Measurements from ENCODE around the gene C2orf80. TPM values are rescaled to one million over a fixed set of nuclear protein-coding genes. Genes with fewer than 3 reads are reported as not detected.
A peak's percentile ranks its signal among the peaks of the same experiment; 100 is the strongest.
"Not testable (repeated sequence)": the region's sequence is repeated elsewhere in the genome, so short reads cannot be mapped to it uniquely, and the experiment has no call there.

The C2orf80 gene
- polyA plus RNA-seq, 1 donor from 2014 or later, result 71.5 TPM

- H3F3A ChIP-seq (ENCODE audit: insufficient read depth, low read length, poor library complexity, severe bottlenecking), result no peaks in the 10 kb centered on the region
- no peak overlapping the region for H3K9ac ChIP-seq (ENCODE audit: low read length)
- no peak overlapping the region for H2AFZ ChIP-seq (ENCODE audit: low read depth, low read length)
- H4K20me1 ChIP-seq (ENCODE audit: insufficient read depth), result no peaks in the 10 kb centered on the region
- H3K79me2 ChIP-seq (replicated peaks; ENCODE audit: insufficient read depth, low read length), result no peaks in the 10 kb centered on the region
- no peak overlapping the region for H3K4me2 ChIP-seq (ENCODE audit: low read length)
- no peaks in the 10 kb centered on the region for H3K9me2 ChIP-seq (ENCODE audit: insufficient read depth, low read length)
- H3K27ac ChIP-seq (ENCODE audit: low read length), result no peak overlapping the region
- no peaks in the 10 kb centered on the region for H3K36me3 ChIP-seq (ENCODE audit: insufficient read depth, low read length)
- no peaks in the 10 kb centered on the region for H3K27me3 ChIP-seq (ENCODE audit: insufficient read depth, low read depth, low read length)
- no peaks in the 10 kb centered on the region for H3K9me3 ChIP-seq (ENCODE audit: low read length)
- TF ChIP-seq EZH2 (IDR thresholded peaks at IDR 0.05; ENCODE audit: borderline replicate concordance, insufficient read depth, low read length, poor library complexity, severe bottlenecking) (no peak), EP300 (conservative IDR thresholded peaks at IDR 0.05; ENCODE audit: poor library complexity, severe bottlenecking) (no peak), TAF1 (IDR thresholded peaks at IDR 0.05; ENCODE audit: low read depth) (no peak), SMC3 (conservative IDR thresholded peaks at IDR 0.05; ENCODE audit: poor library complexity) (no peak), POLR2AphosphoS5 (IDR thresholded peaks at IDR 0.05) (no peak), MXI1 (conservative IDR thresholded peaks at IDR 0.05; ENCODE audit: poor library complexity, severe bottlenecking) (no peak), RAD21 (conservative IDR thresholded peaks at IDR 0.05) (no peak)
- TF ChIP-seq, protein P1, sequence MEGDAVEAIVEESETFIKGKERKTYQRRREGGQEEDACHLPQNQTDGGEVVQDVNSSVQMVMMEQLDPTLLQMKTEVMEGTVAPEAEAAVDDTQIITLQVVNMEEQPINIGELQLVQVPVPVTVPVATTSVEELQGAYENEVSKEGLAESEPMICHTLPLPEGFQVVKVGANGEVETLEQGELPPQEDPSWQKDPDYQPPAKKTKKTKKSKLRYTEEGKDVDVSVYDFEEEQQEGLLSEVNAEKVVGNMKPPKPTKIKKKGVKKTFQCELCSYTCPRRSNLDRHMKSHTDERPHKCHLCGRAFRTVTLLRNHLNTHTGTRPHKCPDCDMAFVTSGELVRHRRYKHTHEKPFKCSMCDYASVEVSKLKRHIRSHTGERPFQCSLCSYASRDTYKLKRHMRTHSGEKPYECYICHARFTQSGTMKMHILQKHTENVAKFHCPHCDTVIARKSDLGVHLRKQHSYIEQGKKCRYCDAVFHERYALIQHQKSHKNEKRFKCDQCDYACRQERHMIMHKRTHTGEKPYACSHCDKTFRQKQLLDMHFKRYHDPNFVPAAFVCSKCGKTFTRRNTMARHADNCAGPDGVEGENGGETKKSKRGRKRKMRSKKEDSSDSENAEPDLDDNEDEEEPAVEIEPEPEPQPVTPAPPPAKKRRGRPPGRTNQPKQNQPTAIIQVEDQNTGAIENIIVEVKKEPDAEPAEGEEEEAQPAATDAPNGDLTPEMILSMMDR (IDR thresholded peaks at IDR 0.05; ENCODE audit: poor library complexity, severe bottlenecking), result no peak
- TF ChIP-seq, protein P2, sequence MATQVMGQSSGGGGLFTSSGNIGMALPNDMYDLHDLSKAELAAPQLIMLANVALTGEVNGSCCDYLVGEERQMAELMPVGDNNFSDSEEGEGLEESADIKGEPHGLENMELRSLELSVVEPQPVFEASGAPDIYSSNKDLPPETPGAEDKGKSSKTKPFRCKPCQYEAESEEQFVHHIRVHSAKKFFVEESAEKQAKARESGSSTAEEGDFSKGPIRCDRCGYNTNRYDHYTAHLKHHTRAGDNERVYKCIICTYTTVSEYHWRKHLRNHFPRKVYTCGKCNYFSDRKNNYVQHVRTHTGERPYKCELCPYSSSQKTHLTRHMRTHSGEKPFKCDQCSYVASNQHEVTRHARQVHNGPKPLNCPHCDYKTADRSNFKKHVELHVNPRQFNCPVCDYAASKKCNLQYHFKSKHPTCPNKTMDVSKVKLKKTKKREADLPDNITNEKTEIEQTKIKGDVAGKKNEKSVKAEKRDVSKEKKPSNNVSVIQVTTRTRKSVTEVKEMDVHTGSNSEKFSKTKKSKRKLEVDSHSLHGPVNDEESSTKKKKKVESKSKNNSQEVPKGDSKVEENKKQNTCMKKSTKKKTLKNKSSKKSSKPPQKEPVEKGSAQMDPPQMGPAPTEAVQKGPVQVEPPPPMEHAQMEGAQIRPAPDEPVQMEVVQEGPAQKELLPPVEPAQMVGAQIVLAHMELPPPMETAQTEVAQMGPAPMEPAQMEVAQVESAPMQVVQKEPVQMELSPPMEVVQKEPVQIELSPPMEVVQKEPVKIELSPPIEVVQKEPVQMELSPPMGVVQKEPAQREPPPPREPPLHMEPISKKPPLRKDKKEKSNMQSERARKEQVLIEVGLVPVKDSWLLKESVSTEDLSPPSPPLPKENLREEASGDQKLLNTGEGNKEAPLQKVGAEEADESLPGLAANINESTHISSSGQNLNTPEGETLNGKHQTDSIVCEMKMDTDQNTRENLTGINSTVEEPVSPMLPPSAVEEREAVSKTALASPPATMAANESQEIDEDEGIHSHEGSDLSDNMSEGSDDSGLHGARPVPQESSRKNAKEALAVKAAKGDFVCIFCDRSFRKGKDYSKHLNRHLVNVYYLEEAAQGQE (IDR thresholded peaks at IDR 0.05; ENCODE audit: borderline replicate concordance), result no peak
- no peak overlapping the region for H3K4me3 ChIP-seq (ENCODE audit: low read length)
Measured at GRCh38 chr2:208122248-208122647, 67.6 kb downstream of the C2orf80 start.

DNA sequence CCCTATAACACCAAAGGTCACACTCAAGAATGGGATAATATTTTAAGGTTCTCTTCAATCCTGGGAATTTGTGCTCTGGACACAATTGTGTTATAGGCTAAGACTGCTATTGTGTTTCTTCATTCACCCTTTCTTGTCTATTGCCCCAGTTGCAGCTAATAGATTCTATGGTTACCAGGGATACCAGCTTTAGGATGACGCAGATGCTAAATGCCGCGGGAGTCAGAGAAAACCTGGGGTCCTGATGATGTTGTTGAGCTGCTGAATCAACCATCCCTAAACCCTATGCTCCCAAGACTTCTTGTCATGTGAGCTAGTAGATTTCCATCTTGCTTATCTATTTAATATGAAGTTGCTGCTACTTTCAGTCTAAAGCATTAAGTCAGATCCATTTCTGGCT, 70.9 kb downstream of the C2orf80 start:
- no peaks in the 10 kb centered on the region for H3K9me2 ChIP-seq (ENCODE audit: insufficient read depth, low read length)
- TF ChIP-seq, protein P1 (IDR thresholded peaks at IDR 0.05; ENCODE audit: poor library complexity, severe bottlenecking), result no peak
- TF ChIP-seq MXI1 (conservative IDR thresholded peaks at IDR 0.05; ENCODE audit: poor library complexity, severe bottlenecking) (no peak), RAD21 (conservative IDR thresholded peaks at IDR 0.05) (no peak), TAF1 (IDR thresholded peaks at IDR 0.05; ENCODE audit: low read depth) (no peak), EZH2 (IDR thresholded peaks at IDR 0.05; ENCODE audit: borderline replicate concordance, insufficient read depth, low read length, poor library complexity, severe bottlenecking) (no peak), POLR2AphosphoS5 (IDR thresholded peaks at IDR 0.05) (no peak), SMC3 (conservative IDR thresholded peaks at IDR 0.05; ENCODE audit: poor library complexity) (no peak), EP300 (conservative IDR thresholded peaks at IDR 0.05; ENCODE audit: poor library complexity, severe bottlenecking) (no peak)
- TF ChIP-seq, protein P2 (IDR thresholded peaks at IDR 0.05; ENCODE audit: borderline replicate concordance), result no peak
- peak overlapping the region; percentile 51 for H3K27ac ChIP-seq (ENCODE audit: low read length)
- peak overlapping the region; percentile 21 for H3K4me2 ChIP-seq (ENCODE audit: low read length)
- no peaks in the 10 kb centered on the region for H3F3A ChIP-seq (ENCODE audit: insufficient read depth, low read length, poor library complexity, severe bottlenecking)
- H2AFZ ChIP-seq (ENCODE audit: low read depth, low read length), result peak overlapping the region; percentile 21
- H3K27me3 ChIP-seq (ENCODE audit: insufficient read depth, low read depth, low read length), result no peaks in the 10 kb centered on the region
- peak overlapping the region; percentile 0 for H3K9ac ChIP-seq (ENCODE audit: low read length)
- no peaks in the 10 kb centered on the region for H3K9me3 ChIP-seq (ENCODE audit: low read length)
- no peak overlapping the region for H3K4me3 ChIP-seq (ENCODE audit: low read length)
- no peaks in the 10 kb centered on the region for H4K20me1 ChIP-seq (ENCODE audit: insufficient read depth)
- H3K79me2 ChIP-seq (replicated peaks; ENCODE audit: insufficient read depth, low read length), result no peaks in the 10 kb centered on the region
- no peaks in the 10 kb centered on the region for H3K36me3 ChIP-seq (ENCODE audit: insufficient read depth, low read length)

DNA sequence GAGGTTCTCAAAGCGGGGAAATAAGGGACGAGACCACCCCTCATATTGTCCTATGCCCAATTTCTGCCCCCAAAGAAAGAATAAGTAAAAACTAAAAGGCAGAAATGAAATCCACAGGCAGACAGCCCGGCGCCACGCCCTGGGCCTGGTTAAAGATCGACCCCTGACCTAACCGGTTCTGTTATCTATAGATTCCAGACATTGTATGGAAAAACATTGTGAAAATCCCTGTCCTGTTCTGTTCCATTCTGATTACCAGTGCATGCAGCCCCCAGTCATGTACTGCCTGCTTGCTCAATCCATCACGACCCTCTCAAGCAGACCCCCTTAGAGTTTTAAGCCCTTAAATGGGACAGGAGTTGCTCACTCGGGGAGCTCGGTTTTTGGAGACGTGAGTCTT, 72.4 kb downstream of the C2orf80 start:
- H3K27ac ChIP-seq (ENCODE audit: low read length); H4K20me1 ChIP-seq (ENCODE audit: insufficient read depth); H3K9ac ChIP-seq (ENCODE audit: low read length); H3K4me2 ChIP-seq (ENCODE audit: low read length); H3K27me3 ChIP-seq (ENCODE audit: insufficient read depth, low read depth, low read length); H3K4me3 ChIP-seq (ENCODE audit: low read length); H3F3A ChIP-seq (ENCODE audit: insufficient read depth, low read length, poor library complexity, severe bottlenecking); H2AFZ ChIP-seq (ENCODE audit: low read depth, low read length); H3K9me3 ChIP-seq (ENCODE audit: low read length); H3K36me3 ChIP-seq (ENCODE audit: insufficient read depth, low read length); H3K79me2 ChIP-seq (replicated peaks; ENCODE audit: insufficient read depth, low read length); H3K9me2 ChIP-seq (ENCODE audit: insufficient read depth, low read length): not testable (repeated sequence)

All from neural cell (in vitro differentiated cells).